ENCODE data around the gene SLC6A18. TPM values are rescaled to one million over a fixed set of nuclear protein-coding genes. Genes with fewer than 3 reads are reported as not detected.
"Not testable (repeated sequence)": the region's sequence is repeated elsewhere in the genome, so short reads cannot be mapped to it uniquely, and the experiment has no call there.

SLC6A18 gene
- polyA plus RNA-seq, 1 donor (not counting 4 experiments of a cell fraction or from before 2014, with no cell fraction given): not detected

DNA sequence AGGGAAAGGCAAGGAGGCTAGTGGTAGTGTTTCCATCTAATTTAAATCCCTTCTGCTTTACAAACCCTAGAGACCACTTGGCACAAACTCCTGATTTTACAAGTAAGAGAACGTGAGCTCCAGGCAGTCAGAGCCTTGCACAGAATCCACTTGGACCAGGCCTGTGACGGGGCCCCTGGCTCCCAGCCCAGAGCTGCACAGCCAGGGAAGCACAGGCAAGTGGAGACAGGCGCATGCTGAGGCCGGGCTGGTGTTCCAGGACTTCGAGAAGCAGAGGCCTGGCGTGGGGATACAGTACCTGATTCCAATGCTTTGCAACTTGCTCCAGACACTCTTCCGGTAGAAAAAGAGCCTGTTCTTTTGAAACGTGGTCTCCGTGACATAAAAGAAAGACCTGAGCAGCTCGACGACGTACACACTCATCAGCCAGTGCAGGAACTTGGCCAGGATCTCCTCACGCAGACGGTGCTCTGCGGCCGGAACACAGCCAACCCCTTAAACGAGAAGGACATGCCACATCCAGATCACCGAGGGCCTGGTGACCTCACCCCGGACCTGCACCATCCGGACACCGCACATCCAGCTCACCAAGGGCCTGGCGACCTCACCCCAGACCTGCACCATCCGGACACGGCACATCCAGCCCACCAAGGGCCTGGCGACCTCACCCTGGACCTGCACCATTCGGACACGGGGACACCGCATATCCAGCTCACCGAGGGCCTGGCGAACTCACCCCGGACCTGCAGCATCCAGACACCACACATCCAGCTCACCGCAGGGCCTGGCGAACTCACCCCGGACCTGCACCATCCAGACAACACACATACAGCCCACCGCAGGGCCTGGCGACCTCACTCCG, 57.2 kb downstream of the SLC6A18 start:
- Histone ChIP-seq H2AFZ (ENCODE audit: control insufficient read depth, low read length) (peak overlapping the region; percentile 9), H3K27me3 (ENCODE audit: control insufficient read depth, extremely low read depth, insufficient read depth, low read length) (no peaks in the 10 kb centered on the region), H3K4me1 (ENCODE audit: control insufficient read depth, extremely low read depth, insufficient read depth, low read length) (no peaks in the 10 kb centered on the region), H3K27ac (ENCODE audit: control insufficient read depth, insufficient read depth, low read length) (no peak overlapping the region), H3K4me3 (ENCODE audit: control insufficient read depth in 2 of 3, extremely low read depth in 1 of 3, insufficient read depth in 2 of 3, low read depth in 1 of 3, low read length in 3 of 3) (no peak overlapping the region), H4K20me1 (ENCODE audit: control insufficient read depth, extremely low read depth, insufficient read depth, low read length) (no peaks in the 10 kb centered on the region), H3K4me2 (ENCODE audit: control insufficient read depth, extremely low read depth, insufficient read depth, low read depth, low read length) (no peak overlapping the region), H3K79me2 (ENCODE audit: control insufficient read depth, insufficient read depth, low read length) (no peaks in the 10 kb centered on the region), H3K9ac (ENCODE audit: control insufficient read depth, extremely low read depth, insufficient read depth, low read length) (no peak overlapping the region), H3K9me1 (ENCODE audit: control insufficient read depth, extremely low read depth, insufficient read depth, low read length) (no peaks in the 10 kb centered on the region), H3K36me3 (ENCODE audit: control insufficient read depth in 2 of 2, extremely low read depth in 1 of 2, insufficient read depth in 2 of 2, low read length in 2 of 2) (no peaks in the 10 kb centered on the region), H3K9me3 (ENCODE audit: control insufficient read depth, low read depth, low read length) (peaks cover 8% of the 10 kb centered on the region)
- no peak for TF ChIP-seq EZH2 (IDR thresholded peaks at IDR 0.05; ENCODE audit: low read length)
- TF ChIP-seq, protein P1, sequence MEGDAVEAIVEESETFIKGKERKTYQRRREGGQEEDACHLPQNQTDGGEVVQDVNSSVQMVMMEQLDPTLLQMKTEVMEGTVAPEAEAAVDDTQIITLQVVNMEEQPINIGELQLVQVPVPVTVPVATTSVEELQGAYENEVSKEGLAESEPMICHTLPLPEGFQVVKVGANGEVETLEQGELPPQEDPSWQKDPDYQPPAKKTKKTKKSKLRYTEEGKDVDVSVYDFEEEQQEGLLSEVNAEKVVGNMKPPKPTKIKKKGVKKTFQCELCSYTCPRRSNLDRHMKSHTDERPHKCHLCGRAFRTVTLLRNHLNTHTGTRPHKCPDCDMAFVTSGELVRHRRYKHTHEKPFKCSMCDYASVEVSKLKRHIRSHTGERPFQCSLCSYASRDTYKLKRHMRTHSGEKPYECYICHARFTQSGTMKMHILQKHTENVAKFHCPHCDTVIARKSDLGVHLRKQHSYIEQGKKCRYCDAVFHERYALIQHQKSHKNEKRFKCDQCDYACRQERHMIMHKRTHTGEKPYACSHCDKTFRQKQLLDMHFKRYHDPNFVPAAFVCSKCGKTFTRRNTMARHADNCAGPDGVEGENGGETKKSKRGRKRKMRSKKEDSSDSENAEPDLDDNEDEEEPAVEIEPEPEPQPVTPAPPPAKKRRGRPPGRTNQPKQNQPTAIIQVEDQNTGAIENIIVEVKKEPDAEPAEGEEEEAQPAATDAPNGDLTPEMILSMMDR (optimal IDR thresholded peaks at IDR 0.05 in 1 of 3, IDR thresholded peaks at IDR 0.05 in 1 of 3, conservative IDR thresholded peaks at IDR 0.05 in 1 of 3; ENCODE audit: extremely low read depth in 1 of 3, insufficient read depth in 2 of 3, low read length in 3 of 3): no peak
- DNase-seq (ENCODE audit: low read depth, low spot score) (no peak), FAIRE-seq (no peak)
- dilution Hi-C loops (cut with MboI; ENCODE audit: extremely low pct_ligation_motif_present, low sequenced_read_pairs): no loop called here

- H3K4me2 ChIP-seq (ENCODE audit: control insufficient read depth, extremely low read depth, insufficient read depth, low read depth, low read length); H3K27me3 ChIP-seq (ENCODE audit: control insufficient read depth, extremely low read depth, insufficient read depth, low read length); H3K4me3 ChIP-seq (ENCODE audit: control insufficient read depth in 2 of 3, extremely low read depth in 1 of 3, insufficient read depth in 2 of 3, low read depth in 1 of 3, low read length in 3 of 3); H3K27ac ChIP-seq (ENCODE audit: control insufficient read depth, insufficient read depth, low read length); H3K79me2 ChIP-seq (ENCODE audit: control insufficient read depth, insufficient read depth, low read length); H3K9me3 ChIP-seq (ENCODE audit: control insufficient read depth, low read depth, low read length); H3K9me1 ChIP-seq (ENCODE audit: control insufficient read depth, extremely low read depth, insufficient read depth, low read length); DNase-seq (ENCODE audit: low read depth, low spot score); H2AFZ ChIP-seq (ENCODE audit: control insufficient read depth, low read length); H3K9ac ChIP-seq (ENCODE audit: control insufficient read depth, extremely low read depth, insufficient read depth, low read length); H3K36me3 ChIP-seq (ENCODE audit: control insufficient read depth in 2 of 2, extremely low read depth in 1 of 2, insufficient read depth in 2 of 2, low read length in 2 of 2); dilution Hi-C loops (cut with MboI; ENCODE audit: extremely low pct_ligation_motif_present, low sequenced_read_pairs); H3K4me1 ChIP-seq (ENCODE audit: control insufficient read depth, extremely low read depth, insufficient read depth, low read length); FAIRE-seq; H4K20me1 ChIP-seq (ENCODE audit: control insufficient read depth, extremely low read depth, insufficient read depth, low read length): not testable (repeated sequence)
Measured at GRCh38 chr5:1282993-1283728, 58.0 kb downstream of the SLC6A18 start.

DNA sequence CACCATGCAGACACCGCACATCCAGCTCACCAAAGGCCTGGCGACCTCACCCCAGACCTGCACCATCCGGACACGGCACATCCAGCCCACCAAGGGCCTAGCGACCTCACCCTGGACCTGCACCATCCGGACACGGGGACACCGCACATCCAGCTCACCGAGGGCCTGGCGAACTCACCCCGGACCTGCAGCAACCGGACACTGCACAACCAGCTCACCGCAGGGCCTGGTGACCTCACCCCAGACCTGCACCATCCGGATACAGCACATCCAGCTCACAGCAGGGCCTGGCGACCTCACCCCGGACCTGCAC, 58.5 kb downstream of the SLC6A18 start:
- H3K4me1 ChIP-seq (ENCODE audit: control insufficient read depth, extremely low read depth, insufficient read depth, low read length); H3K27ac ChIP-seq (ENCODE audit: control insufficient read depth, insufficient read depth, low read length); H3K79me2 ChIP-seq (ENCODE audit: control insufficient read depth, insufficient read depth, low read length); H3K36me3 ChIP-seq (ENCODE audit: control insufficient read depth in 2 of 2, extremely low read depth in 1 of 2, insufficient read depth in 2 of 2, low read length in 2 of 2); H3K9me3 ChIP-seq (ENCODE audit: control insufficient read depth, low read depth, low read length); H2AFZ ChIP-seq (ENCODE audit: control insufficient read depth, low read length); dilution Hi-C loops (cut with MboI; ENCODE audit: extremely low pct_ligation_motif_present, low sequenced_read_pairs); H3K4me3 ChIP-seq (ENCODE audit: control insufficient read depth in 2 of 3, extremely low read depth in 1 of 3, insufficient read depth in 2 of 3, low read depth in 1 of 3, low read length in 3 of 3); FAIRE-seq; H3K9ac ChIP-seq (ENCODE audit: control insufficient read depth, extremely low read depth, insufficient read depth, low read length); DNase-seq (ENCODE audit: low read depth, low spot score); H4K20me1 ChIP-seq (ENCODE audit: control insufficient read depth, extremely low read depth, insufficient read depth, low read length); H3K4me2 ChIP-seq (ENCODE audit: control insufficient read depth, extremely low read depth, insufficient read depth, low read depth, low read length); H3K27me3 ChIP-seq (ENCODE audit: control insufficient read depth, extremely low read depth, insufficient read depth, low read length); H3K9me1 ChIP-seq (ENCODE audit: control insufficient read depth, extremely low read depth, insufficient read depth, low read length): not testable (repeated sequence)

DNA sequence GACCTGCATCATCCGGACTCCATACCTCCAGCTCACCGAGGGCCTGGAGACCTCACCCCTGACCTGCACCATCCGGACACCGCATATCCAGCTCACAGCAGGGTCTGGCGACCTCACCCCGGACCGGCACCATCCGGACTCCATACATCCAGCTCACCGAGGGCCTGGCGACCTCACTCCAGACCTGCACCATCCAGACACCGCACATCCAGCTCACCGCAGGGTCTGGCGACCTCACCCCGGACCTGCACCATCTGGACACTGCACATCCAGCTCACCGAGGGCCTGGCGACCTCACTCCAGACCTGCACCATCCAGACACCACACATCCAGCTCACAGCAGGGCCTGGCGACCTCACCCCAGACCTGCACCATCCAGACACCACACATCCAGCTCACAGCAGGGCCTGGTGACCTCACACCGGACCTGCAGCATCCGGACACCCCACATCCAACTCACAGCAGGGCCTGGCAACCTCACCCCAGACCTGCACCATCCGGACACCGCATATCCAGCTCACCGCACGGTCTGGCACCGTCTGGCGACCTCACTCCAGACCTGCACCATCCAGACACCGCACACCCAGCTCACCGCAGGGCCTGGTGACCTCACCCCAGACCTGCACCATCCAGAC, 59.3 kb downstream of the SLC6A18 start:
- dilution Hi-C loops (cut with MboI; ENCODE audit: extremely low pct_ligation_motif_present, low sequenced_read_pairs); H3K9me3 ChIP-seq (ENCODE audit: control insufficient read depth, low read depth, low read length); H3K9me1 ChIP-seq (ENCODE audit: control insufficient read depth, extremely low read depth, insufficient read depth, low read length); DNase-seq (ENCODE audit: low read depth, low spot score); H3K9ac ChIP-seq (ENCODE audit: control insufficient read depth, extremely low read depth, insufficient read depth, low read length); H3K4me3 ChIP-seq (ENCODE audit: control insufficient read depth in 2 of 3, extremely low read depth in 1 of 3, insufficient read depth in 2 of 3, low read depth in 1 of 3, low read length in 3 of 3); H4K20me1 ChIP-seq (ENCODE audit: control insufficient read depth, extremely low read depth, insufficient read depth, low read length); H3K27ac ChIP-seq (ENCODE audit: control insufficient read depth, insufficient read depth, low read length); H3K4me1 ChIP-seq (ENCODE audit: control insufficient read depth, extremely low read depth, insufficient read depth, low read length); H3K27me3 ChIP-seq (ENCODE audit: control insufficient read depth, extremely low read depth, insufficient read depth, low read length); H2AFZ ChIP-seq (ENCODE audit: control insufficient read depth, low read length); H3K36me3 ChIP-seq (ENCODE audit: control insufficient read depth in 2 of 2, extremely low read depth in 1 of 2, insufficient read depth in 2 of 2, low read length in 2 of 2); FAIRE-seq; H3K4me2 ChIP-seq (ENCODE audit: control insufficient read depth, extremely low read depth, insufficient read depth, low read depth, low read length); H3K79me2 ChIP-seq (ENCODE audit: control insufficient read depth, insufficient read depth, low read length): not testable (repeated sequence)
